Measurements from ENCODE around the gene RBM10.

RBM10 gene

GRCh38 chrX:47200385-47201150 lies 55.5 kb downstream of the RBM10 start:
- DNase-seq, result no peak

DNA sequence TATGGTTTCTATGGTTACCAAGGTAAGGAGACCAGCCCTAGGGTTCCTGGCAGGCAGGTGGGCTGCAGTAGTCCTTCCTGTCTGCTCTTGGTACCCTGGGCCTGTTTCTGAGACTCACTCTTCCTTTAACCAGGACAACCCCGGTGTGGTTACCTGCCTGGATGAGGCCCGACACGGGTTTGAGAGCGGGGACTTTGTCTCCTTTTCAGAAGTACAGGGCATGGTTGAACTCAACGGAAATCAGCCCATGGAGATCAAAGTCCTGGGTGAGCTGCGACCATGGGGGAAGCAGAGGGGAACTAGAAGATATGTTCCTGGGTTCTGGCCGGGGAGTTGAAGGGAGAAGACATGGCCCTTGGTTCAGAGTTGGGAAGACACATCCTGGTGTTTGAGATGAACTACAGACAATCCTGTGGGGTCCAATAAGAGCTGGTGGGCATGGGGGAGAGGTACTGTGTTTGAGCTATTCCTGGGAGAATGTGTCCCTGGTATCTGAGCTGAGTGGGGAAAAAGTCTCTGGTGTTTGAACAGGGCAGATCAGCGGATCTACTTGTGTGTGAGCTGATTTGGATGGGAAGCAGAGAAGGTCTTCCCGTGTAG lies 56.4 kb downstream of the RBM10 start:
- no peak for DNase-seq

GRCh38 chrX:47202316-47202715 lies 57.3 kb downstream of the RBM10 start:
- no peak for DNase-seq

- DNase-seq, result no peak
Observed at GRCh38 chrX:47202877-47203276, 57.9 kb downstream of the RBM10 start.

DNA sequence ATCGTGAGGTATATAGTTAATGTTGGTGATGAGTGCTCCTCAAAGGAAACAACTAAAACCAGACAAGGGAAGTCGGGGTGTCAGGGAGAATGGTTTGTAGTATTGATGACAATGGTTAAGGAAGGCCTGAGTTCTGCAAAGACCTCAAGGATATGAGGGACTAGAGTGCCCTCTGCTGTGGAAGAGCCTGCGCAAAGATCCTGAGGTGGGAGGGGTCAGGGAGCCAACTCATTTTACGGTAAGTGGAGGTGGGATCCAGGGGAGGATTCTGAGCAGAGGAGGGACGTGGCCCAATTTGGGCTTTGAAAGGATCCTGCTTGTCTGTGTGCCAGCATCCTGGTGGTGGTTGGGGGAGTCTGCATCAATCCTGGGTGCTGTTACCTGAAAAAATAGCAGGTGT lies 59.9 kb downstream of the RBM10 start:
- DNase-seq, result no peak

GRCh38 chrX:47206316-47206715 lies 61.3 kb downstream of the RBM10 start:
- DNase-seq, result no peak

GRCh38 chrX:47208108-47208507 lies 63.1 kb downstream of the RBM10 start:
- no peak for DNase-seq

- DNase-seq, result no peak
Observed at GRCh38 chrX:47209508-47210238, 64.7 kb downstream of the RBM10 start.

GRCh38 chrX:47210661-47211425 lies 65.8 kb downstream of the RBM10 start:
- no peak for DNase-seq

- no peak for DNase-seq
Observed at GRCh38 chrX:47212381-47213293, 67.6 kb downstream of the RBM10 start.

DNA sequence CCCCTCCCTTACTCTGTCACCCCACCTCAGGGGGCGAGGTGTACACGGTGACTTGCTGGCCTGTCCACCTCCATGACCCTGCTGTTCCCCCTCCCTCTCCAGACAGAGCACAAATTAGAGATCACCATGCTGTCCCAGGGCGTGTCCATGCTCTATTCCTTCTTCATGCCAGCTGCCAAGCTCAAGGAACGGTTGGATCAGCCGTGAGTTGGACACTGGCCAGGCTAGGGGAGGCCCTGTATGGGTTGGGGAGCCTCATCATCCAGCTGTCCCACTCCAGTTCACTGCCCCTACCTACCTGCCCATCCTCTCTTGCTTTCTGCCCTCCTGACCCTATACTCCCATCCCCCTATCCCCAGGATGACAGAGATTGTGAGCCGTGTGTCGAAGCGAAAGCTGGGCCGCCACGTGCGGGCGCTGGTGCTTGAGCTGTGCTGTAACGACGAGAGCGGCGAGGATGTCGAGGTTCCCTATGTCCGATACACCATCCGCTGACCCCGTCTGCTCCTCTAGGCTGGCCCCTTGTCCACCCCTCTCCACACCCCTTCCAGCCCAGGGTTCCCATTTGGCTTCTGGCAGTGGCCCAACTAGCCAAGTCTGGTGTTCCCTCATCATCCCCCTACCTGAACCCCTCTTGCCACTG lies 69.5 kb downstream of the RBM10 start:
- DNase-seq, result no peak

GRCh38 chrX:47215291-47215900 lies 70.4 kb downstream of the RBM10 start:
- DNase-seq, result no peak

- no peak for DNase-seq
Observed at GRCh38 chrX:47216393-47216925, 71.4 kb downstream of the RBM10 start.

GRCh38 chrX:47217121-47217851 lies 72.3 kb downstream of the RBM10 start:
- no peak for DNase-seq

- DNase-seq, result peak; percentile 93
Observed at GRCh38 chrX:47217852-47218279, 72.8 kb downstream of the RBM10 start.

GRCh38 chrX:47218280-47218919 lies 73.4 kb downstream of the RBM10 start, which contains the start of gene CDK16:
TSS of gene CDK16 (plus strand) at chrX:47218681. CDS start at chrX:47223558, 4,877 bp downstream.
- DNase-seq, result peak; percentile 37

DNA sequence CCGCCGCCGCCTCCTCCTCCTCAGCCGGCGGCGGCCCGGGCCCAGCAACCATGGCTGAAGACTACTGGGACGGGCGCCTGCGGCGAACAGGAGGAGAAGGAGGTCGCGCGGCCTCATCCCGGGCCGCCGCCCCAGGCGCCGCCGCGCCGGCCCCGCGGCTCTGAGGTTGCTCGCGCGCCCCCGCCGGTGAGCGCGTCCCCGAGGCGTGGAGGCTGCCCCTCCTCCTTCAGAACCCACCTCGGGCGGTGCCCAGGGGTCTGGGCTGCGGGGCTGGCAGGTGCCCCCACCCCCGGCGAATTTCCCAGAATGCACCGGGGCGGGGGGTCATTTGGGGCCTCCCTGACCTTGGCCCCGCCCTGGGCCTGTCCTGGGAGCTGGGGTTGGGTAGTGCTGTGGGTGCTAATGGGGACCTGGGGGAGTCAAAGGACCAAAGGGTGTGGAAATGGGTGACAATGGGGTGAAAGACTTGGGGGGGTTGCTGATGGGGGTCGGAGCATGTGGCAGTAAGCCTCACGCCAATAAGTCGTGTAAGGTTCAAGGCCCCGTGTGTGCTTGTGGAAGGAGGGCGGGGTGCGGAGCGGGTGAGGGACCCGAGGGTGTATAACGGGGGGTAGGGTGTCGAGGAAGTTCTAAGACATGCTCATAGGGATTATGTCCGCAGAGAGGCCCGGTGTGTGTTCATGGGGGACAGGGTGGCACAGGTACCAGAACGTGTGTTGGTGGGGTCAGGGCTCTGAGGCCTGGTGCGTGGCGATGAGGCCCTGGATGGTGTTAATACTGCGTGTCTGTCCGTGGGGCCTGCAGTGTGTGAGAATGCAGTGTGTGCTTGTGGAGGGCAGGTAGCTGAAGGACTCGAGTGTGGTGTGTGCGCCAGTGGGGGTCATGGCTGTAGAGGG lies 74.1 kb downstream of the RBM10 start:
- no peak for DNase-seq

- no peak for DNase-seq
Observed at GRCh38 chrX:47221756-47222155, 76.7 kb downstream of the RBM10 start.
